Ascending aorta (tissue), 2 donors: Measurements from ENCODE around the gene GADD45G. TPM values are rescaled to one million over a fixed set of nuclear protein-coding genes. Genes with fewer than 3 reads are reported as not detected.
A peak's percentile ranks its signal among the peaks of the same experiment; 100 is the strongest.

ENCODE experiments used
- DNase-seq, 2 donors: peaks; one replicate each; pipeline ENCODE4 v3.0.0-alpha.2; 2019; ENCODE audit warnings: low spot score in 2 of 2
- H3K27ac ChIP-seq, 2 donors: fragments of 200-600 bp; sonication (generic); one replicate each; pipeline ENCODE4 v1.5.1; 2016 to 2017; ENCODE audit warnings: mild to moderate bottlenecking in 1 of 2
- H3K27me3 ChIP-seq: fragments of 200-600 bp; sonication (generic); one replicate; pipeline ENCODE4 v1.5.1; 2017
- H3K36me3 ChIP-seq, 2 donors: fragments of 200-600 bp; sonication (generic); one replicate each; pipeline ENCODE4 v1.5.1; 2016
- H3K4me1 ChIP-seq, 2 donors: fragments of 200-600 bp; sonication (generic); one replicate each; pipeline ENCODE4 v1.5.1; 2016 to 2017; ENCODE audit warnings: mild to moderate bottlenecking in 1 of 2
- H3K4me3 ChIP-seq, 2 donors: fragments of 200-600 bp; sonication (generic); one replicate each; pipeline ENCODE4 v1.5.1; 2016 to 2017; ENCODE audit warnings: mild to moderate bottlenecking in 1 of 2
- H3K9me3 ChIP-seq, 2 donors: fragments of 200-600 bp; sonication (generic); one replicate each; pipeline ENCODE4 v1.5.1; 2016
- CTCF ChIP-seq, 3 experiments: fragments of 200-600 bp in 2 of 3; fragments of 450-650 bp in 1 of 3; sonication (generic) in 2 of 3; IDR thresholded peaks; one replicate each; pipeline ENCODE4 v1.5.1; 2016 to 2019; ENCODE audit warnings: antibody characterized with exemption in 3 of 3, mild to moderate bottlenecking in 1 of 3, moderate library complexity in 1 of 3
- intact Hi-C: fragments of 100-400 bp; cut with DNase I; formaldehyde crosslinking; loops from one replicate; pipeline ENCODE4 v1.15.1; 2023
- total RNA-seq: library from RNA; depleted of rRNA; stranded (reverse); fragments of >200 nt; gene quantifications from one replicate; pipeline ENCODE4 v1.1.0, GENCODE V29; 2016

GADD45G gene
- total RNA-seq, 1 donor from 2014 or later, result 4.6 TPM

GRCh38 chr9:89576404-89576839 lies 28.4 kb upstream of the GADD45G start:
- no peak overlapping the region for H3K27ac ChIP-seq
- peak; percentile 49 to 71 (median 64) for TF ChIP-seq CTCF (IDR thresholded peaks at IDR 0.05)
- no peaks in the 10 kb centered on the region for H3K4me1 ChIP-seq
- no peaks in the 10 kb centered on the region for H3K9me3 ChIP-seq
- H3K27me3 ChIP-seq, result no peaks in the 10 kb centered on the region
- no peak overlapping the region for H3K4me3 ChIP-seq
- no peaks in the 10 kb centered on the region for H3K36me3 ChIP-seq
- intact Hi-C loops, result loop anchor here (2.0 kb wide), 1 partner anchor 1294 kb away; no protein-coding TSS in a partner anchor
- no peak for DNase-seq

DNA sequence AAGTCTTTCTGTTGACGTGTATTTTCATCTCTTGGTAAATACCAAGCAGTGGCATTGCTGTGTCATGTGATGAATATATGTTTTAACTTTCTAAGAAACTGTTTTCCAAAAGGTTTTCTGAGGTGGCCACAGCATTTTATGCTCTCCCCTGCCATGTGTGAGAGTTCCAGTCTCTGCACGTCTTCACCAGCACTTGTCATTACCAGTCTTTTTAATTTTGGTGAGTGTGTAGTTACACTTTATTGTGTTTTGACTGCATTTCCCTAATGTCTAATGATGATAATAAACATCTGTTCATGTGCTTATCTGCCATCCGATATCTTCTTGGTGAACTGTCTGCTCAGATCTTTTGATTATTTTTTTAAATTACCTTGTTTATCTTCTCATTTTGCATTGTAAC lies 27.4 kb upstream of the GADD45G start:
- no peaks in the 10 kb centered on the region for H3K4me1 ChIP-seq
- intact Hi-C loops, result loop anchor here (2.0 kb wide), 1 partner anchor 1293 kb away; no protein-coding TSS in a partner anchor
- H3K36me3 ChIP-seq, result no peaks in the 10 kb centered on the region
- no peaks in the 10 kb centered on the region for H3K9me3 ChIP-seq
- no peaks in the 10 kb centered on the region for H3K27me3 ChIP-seq
- DNase-seq, result no peak
- no peak overlapping the region for H3K27ac ChIP-seq
- no peak overlapping the region for H3K4me3 ChIP-seq
- TF ChIP-seq CTCF (IDR thresholded peaks at IDR 0.05), result no peak

GRCh38 chr9:89579741-89580385 lies 24.9 kb upstream of the GADD45G start:
- no peaks in the 10 kb centered on the region for H3K4me1 ChIP-seq
- no peak for TF ChIP-seq CTCF (IDR thresholded peaks at IDR 0.05)
- no peaks in the 10 kb centered on the region for H3K27me3 ChIP-seq
- no peak overlapping the region for H3K27ac ChIP-seq
- no peaks in the 10 kb centered on the region for H3K36me3 ChIP-seq
- intact Hi-C loops, result no loop called here
- H3K4me3 ChIP-seq, result no peak overlapping the region
- DNase-seq, result no peak
- H3K9me3 ChIP-seq, result no peaks in the 10 kb centered on the region

DNA sequence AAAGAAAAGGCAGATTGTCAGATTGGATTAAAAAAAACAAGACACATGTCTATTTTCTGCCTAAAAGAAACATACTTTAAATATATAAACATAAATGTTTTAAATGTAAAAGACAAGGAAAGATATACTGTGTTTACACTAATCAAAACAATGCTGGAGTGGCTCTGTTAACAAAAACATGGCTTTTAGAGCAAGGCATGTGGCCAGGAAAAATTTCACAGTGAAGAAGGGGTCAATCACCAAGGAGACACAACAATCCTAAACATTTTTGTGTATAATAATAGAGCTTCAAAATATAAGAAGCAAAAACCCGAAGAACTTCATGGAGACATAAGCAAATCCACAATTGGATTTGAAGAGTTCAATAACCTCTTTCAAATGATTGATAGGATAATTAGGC lies 18.5 kb upstream of the GADD45G start:
- no peak overlapping the region for H3K27ac ChIP-seq
- H3K4me1 ChIP-seq, result no peaks in the 10 kb centered on the region
- H3K27me3 ChIP-seq, result no peaks in the 10 kb centered on the region
- TF ChIP-seq CTCF (IDR thresholded peaks at IDR 0.05), result no peak
- H3K9me3 ChIP-seq, result no peaks in the 10 kb centered on the region
- no peak overlapping the region for H3K4me3 ChIP-seq
- intact Hi-C loops, result no loop called here
- DNase-seq, result no peak
- H3K36me3 ChIP-seq, result no peaks in the 10 kb centered on the region

GRCh38 chr9:89588271-89588879 lies 16.4 kb upstream of the GADD45G start:
- intact Hi-C loops, result no loop called here
- no peak overlapping the region for H3K27ac ChIP-seq
- H3K4me3 ChIP-seq, result no peak overlapping the region
- H3K9me3 ChIP-seq, result no peaks in the 10 kb centered on the region
- no peak for DNase-seq
- H3K4me1 ChIP-seq, result no peaks in the 10 kb centered on the region
- no peaks in the 10 kb centered on the region for H3K36me3 ChIP-seq
- no peaks in the 10 kb centered on the region for H3K27me3 ChIP-seq
- TF ChIP-seq CTCF (IDR thresholded peaks at IDR 0.05), result no peak
